Stimulated activated CD4-positive, alpha-beta T cell treated with anti-CD3 and anti-CD28 coated beads, TNF-alpha, amount 100 ng/mL, for 48 hours (primary cell): ENCODE measurements around the gene VEZT.
"Not testable (repeated sequence)": the region's sequence is repeated elsewhere in the genome, so short reads cannot be mapped to it uniquely, and the experiment has no call there.

Source experiments
- DNase-seq, 3 donors: peaks; one replicate each; pipeline ENCODE4 v3.0.0-alpha.2; 2020; ENCODE audit warnings: low read depth in 3 of 3

VEZT gene

GRCh38 chr12:95217377-95218149 is at the start of gene VEZT, which contains the start of gene FGD6:
Gene VEZT, plus strand, starts transcription at chr12:95217807. Its CDS starts 44 bp downstream, at chr12:95217851.
Gene FGD6, minus strand, starts transcription at chr12:95217467. Its CDS starts 227 bp downstream, at chr12:95217240.
- DNase-seq, result peak; percentile 90 to 97 (median 92)

GRCh38 chr12:95168746-95169145 is 48.9 kb upstream of the VEZT start:
- DNase-seq, result no peak

- no peak for DNase-seq
These were observed 48.2 kb upstream of the VEZT start for GRCh38 chr12:95169368-95169767.

DNA sequence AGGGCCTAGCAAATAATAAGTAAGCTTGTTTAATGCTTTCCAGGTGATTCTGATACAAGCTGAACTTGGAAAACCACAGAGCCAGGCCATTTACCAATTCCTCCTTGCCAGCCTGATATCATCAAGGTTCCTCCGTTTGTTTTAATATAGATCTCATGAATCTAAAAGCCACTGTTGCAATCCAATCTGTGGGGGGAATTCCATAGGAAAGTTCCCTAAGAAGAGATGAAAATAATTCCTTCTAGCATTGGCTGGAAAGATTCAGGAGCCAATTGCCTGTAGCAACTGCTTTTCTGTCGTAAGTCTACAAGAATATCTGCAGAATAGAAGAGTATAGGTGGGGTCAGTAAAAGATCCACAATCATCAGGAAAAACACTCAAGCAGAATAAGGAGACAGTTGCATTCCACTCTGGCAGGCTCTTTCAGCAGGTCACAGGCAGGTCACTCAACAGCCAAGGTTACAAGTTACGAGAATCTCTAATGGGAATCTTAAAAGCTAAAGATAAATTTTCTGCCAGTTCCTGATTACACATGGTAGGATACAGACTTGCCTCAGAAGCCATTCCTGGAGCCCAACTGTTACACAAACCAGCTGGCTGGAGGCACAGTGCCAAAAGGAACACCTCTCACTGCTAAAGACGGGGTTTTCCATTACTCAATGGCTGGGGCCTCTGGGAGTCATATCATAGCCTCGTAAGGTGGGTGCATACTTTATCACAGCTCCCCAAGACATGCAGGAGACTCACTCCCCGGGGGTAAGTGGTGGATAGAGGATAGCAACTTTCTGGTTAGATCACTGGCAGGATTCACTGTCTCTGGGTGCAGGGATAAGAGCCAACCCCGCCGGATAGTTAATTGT is 44.0 kb upstream of the VEZT start:
- no peak for DNase-seq

DNA sequence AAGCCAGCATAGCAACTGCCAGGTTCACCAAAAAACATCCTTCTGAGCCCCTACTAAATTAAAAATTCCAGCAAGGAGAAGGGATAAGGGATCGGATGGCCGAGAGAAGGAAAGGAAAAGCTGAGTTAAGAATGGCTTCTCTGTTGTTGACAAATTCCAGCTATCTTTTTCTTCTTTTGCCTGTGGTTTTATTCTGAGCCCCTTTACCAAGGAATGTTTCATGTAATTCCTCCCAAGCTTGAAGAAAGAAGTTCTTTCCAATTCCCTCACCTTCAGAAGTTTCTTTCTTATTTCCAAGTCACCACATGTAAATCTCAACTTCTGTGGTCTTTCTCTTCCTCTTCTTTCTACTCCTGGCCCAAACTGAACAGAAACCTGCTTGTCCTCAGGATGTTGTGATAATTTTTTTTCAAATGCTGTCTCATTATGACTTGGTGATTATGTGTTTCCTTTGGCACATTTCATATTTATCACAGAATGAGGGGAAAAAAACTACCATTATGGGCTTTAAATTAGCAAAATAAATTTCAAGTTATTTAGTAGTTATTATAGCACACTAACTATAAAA is 40.3 kb upstream of the VEZT start:
- no peak for DNase-seq

DNA sequence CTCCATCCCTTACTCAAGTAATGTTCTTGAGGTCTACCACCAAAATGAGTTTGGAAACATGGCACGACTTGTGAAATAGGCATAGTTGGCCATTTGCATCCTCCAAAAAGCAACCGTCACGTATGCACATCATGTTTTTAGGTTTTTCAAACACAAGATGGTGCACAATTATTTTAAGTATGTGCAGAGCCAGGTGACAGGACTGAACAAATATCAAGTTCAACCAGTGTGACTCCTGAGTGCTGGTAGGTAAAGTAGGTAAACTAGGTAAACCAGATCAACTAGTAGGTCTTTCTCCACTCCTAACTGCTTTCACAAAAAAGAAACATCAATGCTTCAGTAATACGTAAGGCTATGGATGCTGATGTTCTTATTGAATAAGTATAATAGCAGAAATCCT is 39.5 kb upstream of the VEZT start:
- no peak for DNase-seq

GRCh38 chr12:95179011-95179410 is 38.6 kb upstream of the VEZT start:
- DNase-seq, result no peak

GRCh38 chr12:95181103-95181502 is 36.5 kb upstream of the VEZT start:
- no peak for DNase-seq

- peak in 1 of 3 donors; percentile 9 for DNase-seq
These were observed 34.7 kb upstream of the VEZT start for GRCh38 chr12:95182868-95183415.

DNA sequence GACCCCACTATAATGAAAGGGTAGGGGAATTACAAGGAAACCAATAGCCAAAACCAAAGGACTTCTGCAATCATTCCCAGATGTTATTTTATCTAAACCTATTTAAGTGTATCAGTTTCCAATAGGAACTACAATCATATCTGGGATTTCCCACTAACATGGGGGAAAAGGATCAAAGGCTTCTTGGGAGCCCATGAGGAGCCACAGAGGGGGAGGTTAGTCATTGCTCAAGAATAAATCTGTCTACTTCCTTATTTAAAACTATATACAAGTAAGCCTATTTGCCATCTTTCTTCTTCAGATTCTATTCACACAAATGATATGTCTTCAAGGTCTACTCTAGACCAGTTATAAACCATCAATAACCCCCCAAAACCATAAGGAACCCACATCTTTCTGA is 33.5 kb upstream of the VEZT start:
- DNase-seq, result no peak

DNA sequence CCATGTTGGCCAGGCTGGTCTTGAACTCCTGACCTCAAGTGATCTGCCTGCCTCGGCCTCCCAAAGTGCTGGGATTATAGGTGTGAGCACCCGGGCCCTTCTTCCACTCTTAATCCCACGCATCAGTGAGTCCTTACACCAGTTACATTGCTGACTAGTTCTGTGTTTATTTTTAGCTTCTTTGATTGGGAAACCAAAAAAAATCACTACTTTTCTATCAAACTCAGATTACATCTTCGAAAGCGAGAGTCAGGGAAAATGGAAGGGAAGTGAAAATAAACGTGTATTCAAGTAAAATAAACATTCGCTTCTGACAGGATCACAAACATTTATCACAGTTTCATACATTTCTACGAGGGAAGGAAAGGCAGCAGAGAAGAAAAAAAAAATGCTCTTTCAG is 32.5 kb upstream of the VEZT start:
- DNase-seq, result no peak

- DNase-seq, result no peak
These were observed 31.8 kb upstream of the VEZT start for GRCh38 chr12:95185854-95186253.

DNA sequence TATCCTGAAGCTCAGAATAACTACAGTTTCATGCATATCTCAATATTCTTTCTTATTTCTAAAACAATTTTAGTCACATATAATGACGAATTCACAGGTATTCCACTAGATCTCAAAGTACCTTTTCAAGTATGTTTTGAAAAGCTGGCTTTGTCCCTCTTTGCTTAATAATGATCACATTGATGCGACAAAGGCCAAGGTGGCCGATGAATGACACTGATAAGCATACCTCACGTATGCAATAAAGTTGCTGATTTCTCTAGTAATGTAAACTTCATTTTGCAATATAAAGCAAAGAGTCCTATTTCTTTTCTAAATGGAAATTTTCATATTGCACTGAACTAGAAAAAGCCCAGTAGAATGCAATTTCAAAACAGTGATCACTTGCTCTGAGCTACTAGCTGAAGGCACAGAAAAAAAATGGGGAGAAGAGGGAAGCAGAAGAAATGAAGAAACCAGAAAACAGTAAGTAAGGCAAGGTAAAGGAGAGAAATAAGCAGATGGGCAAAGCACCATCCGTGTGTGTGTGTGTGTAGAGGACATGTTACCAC is 29.7 kb upstream of the VEZT start:
- no peak for DNase-seq

DNA sequence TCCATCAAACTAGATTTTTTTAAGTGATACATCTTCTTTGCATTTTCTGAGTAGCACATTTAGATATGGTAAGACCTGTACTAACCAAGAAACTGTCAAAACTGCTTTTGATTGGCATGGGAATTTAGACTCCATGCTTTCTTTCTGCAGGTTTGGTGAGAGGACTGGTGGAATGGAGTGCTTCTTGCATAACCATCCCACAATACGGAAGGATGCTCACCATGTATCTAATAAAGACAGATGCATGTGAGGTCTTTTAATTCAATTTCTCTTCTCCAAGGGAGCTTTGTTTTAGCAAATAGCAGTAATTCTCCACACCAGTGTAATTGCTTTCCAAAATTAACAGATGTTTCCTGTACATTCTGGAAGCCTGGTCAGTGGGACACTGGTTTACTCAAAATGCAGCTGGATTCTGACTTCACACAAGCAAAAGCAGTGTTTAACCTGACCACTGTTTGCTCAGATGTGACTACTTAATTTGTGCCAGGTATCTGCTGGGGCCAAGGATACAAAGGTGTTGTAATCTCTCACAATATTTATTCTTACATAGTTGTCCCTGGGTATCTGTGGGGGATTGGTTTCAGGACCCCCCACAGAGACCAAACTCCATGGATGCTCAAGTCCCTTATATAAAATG is 26.4 kb upstream of the VEZT start:
- no peak for DNase-seq

DNA sequence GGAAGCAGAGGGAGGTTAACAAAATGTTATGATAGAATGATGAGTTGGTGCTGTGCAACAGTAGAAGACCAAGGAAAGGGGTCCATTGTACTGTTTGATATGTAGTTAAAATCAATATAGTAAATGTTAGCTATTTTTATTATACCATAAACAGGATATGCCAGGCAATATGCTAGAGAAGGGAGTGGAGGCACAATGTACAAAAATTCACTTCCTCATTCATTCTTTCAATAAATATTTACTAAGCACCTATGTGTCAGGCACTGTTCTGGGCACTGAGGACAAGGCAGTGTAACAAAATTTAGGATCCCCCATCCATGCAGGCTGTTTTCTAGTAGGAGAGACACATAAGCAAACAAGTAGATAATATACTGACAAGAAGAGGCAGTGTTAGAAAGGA is 25.3 kb upstream of the VEZT start:
- DNase-seq, result no peak

DNA sequence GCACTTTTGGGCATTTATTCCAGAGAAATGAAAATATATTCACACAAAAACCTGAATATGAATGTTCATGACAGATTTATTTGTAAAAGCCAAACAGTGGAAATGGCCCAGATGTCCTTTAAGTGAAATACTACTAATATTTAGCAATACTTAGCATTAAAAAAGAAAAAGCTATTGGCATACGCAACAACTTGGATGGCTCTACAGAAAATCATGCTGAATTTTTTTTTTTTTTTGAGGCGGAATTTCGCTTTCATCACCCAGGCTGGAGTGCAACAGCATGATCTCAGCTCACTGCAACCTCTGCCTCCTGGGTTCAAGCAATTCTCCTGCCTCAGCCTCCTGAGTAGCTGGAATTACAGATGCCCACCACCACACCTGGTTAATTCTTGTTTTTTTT is 24.5 kb upstream of the VEZT start:
- no peak for DNase-seq

DNA sequence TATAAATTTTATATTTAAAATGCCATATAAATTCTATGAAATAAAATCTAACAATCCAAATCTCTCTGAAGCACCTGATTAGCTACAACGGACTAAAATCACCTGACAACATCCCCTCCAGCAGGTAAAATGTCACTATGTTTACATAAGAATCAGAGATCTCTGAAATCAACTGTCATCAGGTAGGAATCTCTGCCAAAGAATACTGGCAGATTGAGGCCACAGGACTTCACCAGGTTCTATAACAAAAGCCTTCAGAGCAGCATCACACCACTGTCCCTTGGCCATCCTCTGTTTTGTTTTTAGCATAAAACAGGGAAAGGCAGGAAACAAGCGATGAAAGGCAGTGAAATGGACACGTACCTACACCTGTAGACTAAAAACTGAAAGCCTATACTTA is 22.5 kb upstream of the VEZT start:
- DNase-seq, result no peak

DNA sequence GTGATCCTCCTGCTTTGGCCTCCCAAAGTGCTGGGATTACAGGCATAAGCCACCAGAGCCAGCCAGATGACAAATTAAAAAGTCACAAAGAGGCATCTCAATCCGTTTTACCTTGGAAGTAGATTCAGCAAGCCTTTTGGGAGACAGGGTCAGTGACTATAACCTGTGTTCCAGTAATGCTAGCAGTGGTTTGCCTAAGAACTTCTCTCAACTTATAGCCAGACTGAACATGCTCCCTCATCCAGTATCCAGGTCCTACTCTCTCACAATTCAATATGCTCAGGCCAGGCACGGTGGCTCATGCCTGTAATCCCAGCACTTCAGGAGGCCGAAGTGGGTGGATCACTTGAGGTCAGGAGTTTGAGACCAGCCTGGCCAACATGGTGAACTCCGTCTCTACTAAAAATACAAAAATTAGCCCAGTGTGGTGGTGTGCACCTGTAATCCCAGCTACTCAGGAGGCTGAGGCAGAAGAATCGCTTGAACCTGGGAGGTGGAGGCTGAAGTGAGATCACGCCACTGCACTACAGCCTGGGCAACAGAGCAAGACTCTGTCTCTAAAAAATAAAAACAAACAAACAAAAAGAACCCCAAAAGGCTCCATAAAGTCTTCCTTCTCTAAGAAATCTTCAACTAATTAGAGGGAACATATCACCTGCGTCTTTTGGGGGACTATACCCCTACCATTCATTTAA is 20.6 kb upstream of the VEZT start:
- DNase-seq, result not testable (repeated sequence)

GRCh38 chr12:95197636-95198035 is 20.0 kb upstream of the VEZT start:
- DNase-seq, result no peak

- no peak for DNase-seq
These were observed 18.7 kb upstream of the VEZT start for GRCh38 chr12:95198914-95199313.
